HG03354 (cell line): ENCODE measurements around the gene B4GALT2.

Experiments
- ATAC-seq: cut with Tn5 transposase; IDR thresholded peaks from one replicate; pipeline ENCODE4 v1.9.1; 2021; ENCODE audit warnings: mild to moderate bottlenecking; ENCODE audit not compliant: unreplicated experiment, poor library complexity, severe bottlenecking

The B4GALT2 gene

DNA sequence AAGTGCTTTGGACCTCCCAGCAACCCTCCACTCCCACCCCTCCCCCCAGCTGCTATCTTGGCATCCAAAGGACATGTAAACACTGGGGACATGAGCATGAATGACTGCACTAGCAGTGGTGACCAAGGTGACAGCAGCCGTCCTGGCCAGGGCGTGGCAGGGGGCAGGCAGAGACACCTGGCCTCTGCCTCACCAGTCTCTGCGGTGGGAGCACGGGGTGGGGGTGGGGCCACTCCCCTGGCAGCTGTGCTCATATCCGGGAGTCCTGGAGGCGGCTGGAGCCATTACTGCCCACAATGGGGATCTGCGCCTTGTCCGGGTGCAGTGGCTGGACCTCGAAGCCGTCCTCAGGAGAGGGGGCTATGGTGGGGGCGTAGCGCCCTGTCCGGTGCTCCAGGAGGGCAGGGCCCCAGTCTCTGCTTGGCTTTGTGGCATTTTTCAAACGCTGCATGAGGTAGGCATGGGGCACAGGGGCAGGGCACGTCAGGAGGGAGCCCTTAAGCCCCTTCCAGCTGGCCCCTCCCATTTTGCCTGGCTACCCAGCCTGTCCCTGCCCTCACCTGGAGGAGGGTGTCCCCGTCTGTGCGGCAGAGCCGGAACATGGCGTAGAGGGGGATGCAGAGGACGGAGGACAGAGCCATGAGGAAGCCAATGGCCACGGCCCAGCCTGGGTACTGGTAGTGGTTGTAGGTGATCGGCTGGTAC, 18.4 kb downstream of the B4GALT2 start:
- no peak for ATAC-seq

- no peak for ATAC-seq
These were observed 19.0 kb downstream of the B4GALT2 start for GRCh38 chr1:43998000-43998378.

- ATAC-seq = no peak
These were observed 20.4 kb downstream of the B4GALT2 start for GRCh38 chr1:43999455-43999854.

DNA sequence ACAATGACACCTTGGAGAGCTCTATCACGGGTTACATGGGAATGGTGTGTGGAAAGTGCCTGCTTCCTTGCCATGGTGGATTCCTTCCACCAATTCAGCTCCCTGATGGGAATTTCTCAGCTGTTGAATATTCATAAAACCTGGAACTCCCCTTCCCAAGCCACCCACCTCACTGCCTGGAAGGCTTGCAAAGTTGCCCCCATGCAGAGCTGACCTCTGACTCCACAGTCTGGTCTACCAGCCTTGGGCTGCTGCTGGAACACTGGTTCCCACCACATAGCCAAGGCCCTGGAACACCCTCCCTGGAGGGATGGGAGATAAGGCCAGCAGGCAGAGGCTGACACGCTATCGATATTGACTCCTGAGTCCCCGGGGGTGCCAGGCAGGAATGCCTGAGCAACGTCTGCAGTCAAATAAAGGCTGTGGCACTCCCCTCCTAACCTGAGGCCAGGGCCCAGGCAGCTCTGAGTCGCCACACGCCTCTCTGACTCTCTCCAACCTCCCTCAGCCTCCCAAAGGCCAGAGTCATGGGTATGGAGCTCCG, 21.2 kb downstream of the B4GALT2 start:
- no peak for ATAC-seq

DNA sequence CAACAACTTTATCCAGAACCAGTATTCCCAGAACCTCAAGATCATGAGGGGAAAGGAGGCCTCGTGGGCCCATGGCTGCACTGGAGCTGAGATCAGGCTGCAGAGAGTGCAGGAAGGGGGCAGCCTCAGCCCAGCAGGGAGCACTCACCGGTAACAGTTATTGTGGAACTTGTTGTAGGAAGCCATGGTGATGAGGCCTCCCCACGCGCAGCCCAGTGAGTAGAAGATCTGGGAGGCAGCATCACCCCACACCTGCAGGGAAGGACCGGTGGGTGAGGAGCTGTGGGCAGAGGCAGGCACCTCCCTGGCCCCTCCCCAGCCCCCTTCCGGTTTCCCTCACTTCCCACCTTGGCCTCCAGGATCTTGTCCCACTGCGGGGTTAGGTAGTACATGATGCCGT, 23.2 kb downstream of the B4GALT2 start:
- ATAC-seq = no peak

- no peak for ATAC-seq
These were observed 23.7 kb downstream of the B4GALT2 start for GRCh38 chr1:44002606-44003157.

DNA sequence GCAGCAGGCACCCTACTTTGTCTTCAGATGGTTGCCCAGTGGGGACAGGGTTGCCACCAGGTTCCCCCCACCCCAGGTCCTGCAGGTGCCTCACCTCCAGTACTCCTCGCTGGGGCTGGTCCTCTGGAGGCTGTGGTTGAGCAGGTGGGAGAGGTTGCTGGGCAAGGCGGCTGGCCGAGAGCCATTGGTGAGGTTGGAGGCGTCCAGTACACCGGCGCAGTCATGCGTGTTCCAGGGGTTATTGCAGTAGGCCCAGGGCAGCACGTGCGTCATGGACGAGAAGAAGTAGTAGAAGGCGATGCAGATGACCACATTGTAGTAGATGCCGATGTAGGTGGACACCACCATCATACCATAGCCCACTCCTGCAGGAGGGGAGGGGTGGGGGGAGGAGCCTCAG, 29.2 kb downstream of the B4GALT2 start:
- no peak for ATAC-seq

DNA sequence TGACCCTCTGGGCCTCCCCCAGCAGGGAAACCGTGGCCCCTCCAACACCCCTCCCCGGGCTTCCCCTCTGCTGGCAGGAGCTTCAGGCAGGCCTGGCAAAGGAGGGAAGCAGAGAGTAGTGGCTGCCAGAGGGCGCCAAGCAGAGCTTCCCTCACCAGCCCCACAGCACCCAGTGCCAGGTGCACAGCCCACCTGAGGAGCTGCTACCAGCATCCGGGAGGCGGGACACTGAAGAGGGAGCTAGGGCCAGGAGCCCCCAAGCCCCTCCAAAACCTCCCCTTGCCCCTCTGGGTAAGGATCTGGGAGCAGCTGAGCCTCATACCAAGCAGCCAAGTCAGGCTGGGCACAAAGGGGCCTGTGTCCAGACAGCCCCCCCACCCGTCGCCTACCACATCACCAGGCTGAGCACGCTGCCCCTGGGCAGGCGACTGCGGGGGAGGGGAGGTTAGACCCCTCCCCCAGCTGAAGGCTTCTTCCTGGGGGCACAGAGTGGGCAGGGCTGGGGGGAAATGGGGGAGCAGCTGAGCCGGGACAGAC, 32.0 kb downstream of the B4GALT2 start:
- no peak for ATAC-seq

DNA sequence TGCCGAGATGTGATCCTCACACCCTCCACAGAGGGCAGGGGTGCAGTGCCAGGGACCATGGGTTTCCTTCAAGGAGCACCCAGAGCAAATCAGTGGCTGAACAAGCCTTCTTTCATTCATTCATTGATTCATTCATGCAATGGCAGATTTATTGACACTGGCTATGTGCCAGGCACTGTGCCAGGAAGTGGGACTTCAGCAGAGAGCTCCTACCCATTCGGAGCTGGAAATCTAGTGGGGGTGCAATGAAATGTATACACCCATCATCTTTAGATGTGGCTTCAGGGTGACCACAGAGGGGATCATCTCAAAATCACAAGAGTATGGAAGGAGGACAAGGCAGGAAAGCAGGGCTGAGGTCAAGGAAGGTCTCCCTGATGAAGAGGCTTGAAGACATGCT, 33.4 kb downstream of the B4GALT2 start:
- no peak for ATAC-seq

DNA sequence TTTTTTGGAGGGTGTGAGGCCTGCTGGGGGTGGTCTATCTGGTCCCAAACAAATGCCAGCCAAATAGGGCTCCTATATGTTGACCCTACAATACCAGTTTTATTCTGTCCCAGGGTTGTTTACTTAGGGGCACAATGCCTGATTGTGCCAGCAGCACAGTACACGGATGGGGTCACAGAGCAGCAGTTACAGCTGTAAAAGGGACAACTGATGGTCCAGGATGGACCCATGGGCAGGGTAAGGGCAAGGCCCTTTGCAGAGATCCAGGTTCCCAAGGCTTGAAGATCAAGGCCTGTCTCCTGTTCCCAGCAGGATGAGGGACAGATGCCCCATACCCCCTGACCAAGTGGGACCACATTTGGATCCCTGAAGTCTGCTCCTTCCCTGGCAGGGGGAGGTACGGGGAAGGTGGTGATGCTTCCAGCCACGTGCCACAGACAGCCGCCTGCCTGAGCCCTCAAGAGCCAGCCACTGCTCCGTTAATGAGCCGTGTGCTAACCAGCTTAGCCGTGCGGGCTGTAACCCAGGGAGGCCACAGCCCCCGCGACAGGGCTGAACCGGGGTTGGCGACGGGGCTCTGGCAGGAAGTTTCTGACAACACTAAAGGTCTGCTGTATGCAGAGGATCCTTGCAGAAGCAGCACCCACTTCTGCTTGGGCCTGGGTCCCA, 34.1 kb downstream of the B4GALT2 start:
- ATAC-seq = no peak

DNA sequence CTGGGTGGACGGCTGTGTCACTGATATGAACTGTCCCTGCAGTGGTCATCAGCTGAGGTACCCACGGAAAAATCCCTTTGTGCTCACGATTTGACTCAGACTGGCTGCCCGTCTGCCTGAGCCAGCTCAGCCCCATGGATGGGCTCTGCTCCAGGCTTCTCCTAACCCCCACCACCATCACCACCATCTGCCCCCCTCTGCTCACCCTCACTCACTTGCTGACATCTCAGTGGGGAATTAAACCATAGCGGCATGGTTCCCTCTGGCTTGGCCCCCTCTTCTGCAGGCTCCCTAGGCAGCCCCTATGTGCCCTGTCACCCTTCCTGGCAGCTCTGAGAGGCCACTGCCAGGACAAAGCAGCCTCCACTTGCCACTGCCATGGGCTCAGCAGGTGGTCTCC, 34.9 kb downstream of the B4GALT2 start:
- no peak for ATAC-seq

- ATAC-seq = no peak
These were observed 35.5 kb downstream of the B4GALT2 start for GRCh38 chr1:44014365-44015104.

GRCh38 chr1:44015206-44015605, 36.2 kb downstream of the B4GALT2 start:
- no peak for ATAC-seq

DNA sequence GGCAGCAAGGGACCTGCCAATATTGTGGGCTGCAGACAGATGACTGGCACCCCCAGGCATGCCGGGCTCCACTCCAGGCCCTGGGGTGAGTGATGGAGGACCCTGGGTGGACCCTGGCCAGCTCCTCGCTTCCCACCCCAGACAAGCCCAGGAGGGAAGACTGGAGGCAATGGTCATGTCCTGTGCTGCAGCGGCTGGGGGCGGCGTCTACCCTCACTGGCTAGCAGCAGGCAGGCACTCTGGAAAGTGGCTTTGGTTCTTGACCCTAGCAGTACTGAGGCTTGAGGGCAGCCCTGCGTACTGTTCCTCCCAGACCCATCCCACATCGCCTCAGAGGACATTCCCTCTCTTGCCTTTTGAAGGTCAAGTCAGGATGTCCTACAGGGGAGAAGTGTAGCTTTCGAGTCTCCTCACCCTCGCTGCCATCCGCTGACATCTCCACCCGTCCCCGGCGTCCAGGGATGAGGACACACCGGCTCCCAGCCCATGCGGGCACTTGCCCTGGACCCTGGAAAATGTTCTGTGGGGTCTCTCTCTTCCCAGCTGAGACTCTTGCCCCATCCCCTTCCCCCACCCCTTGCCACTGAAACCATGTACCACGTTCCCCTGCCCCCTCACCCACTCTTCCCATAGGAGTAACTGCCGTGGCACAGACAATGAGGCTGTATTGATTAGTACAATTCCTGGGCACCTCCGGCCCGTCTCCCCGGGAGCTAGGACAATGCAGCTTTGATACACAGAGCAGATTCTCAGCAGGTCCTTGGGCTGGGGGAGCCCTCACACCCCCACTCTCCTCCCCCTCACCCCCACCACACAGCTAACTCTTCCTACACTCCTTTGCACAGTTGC, 37.3 kb downstream of the B4GALT2 start:
- no peak for ATAC-seq

DNA sequence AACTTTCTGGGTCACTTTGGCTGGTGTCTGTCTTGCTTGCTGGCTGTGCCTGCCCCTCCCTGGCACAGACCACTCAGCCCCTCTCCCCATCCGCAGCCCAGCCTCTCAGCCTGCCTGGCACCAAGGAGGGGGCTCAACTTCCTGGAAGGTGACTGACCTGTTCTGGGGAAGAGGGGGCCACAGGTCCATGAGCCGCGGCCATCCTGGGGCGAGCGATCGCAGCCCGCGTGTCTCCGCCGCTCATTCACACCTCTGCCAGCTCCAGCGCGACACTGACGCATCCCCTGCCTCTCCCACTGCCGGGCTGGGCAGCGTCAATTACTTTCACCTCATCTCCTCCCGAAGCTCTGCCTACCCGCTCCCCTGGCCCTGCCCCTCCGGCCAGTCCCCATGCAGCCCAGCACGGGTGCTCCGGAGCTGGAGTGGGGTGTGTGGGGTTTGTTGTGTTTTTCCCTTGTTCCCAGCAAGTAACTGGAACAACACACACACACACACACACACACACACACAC, 37.9 kb downstream of the B4GALT2 start:
- no peak for ATAC-seq

- no peak for ATAC-seq
These were observed 40.5 kb downstream of the B4GALT2 start for GRCh38 chr1:44019466-44019948.

GRCh38 chr1:44020464-44020863, 41.5 kb downstream of the B4GALT2 start:
- no peak for ATAC-seq

DNA sequence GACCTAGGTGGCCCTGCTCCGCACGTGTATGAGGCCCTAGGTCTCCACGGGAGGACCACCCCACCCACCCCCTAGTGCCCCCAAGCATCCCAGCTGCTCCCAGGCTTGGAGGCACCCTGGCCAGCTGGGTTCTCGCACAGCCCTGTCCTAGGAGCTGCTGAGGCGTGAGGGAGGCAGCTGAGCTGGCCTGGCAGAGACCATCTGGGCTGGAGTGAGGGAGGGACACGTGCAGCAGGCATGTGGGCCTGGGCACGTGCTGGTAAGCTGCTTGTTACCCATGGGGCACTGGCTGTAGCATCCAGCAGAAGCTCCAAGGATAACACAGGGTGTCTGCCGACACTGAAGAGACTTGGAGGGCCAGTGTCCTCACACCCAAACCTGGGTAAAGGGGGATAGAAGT, 42.1 kb downstream of the B4GALT2 start:
- no peak for ATAC-seq
